Aortic smooth muscle cell (primary cell): ENCODE measurements around the gene NR4A3. TPM values are rescaled to one million over a fixed set of nuclear protein-coding genes. Genes with fewer than 3 reads are reported as not detected.

Experiments used
- total RNA-seq: library from RNA; depleted of rRNA; stranded (reverse); fragments of >200 nt; gene quantifications from 2 replicates; pipeline ENCODE4 v1.2.3, GENCODE V29; 2014

NR4A3 gene
- total RNA-seq, result 2.4 and 3.6 TPM in 2 replicates

GRCh38 chr9:99821396-99822108, at the start of gene NR4A3:
Gene NR4A3 (plus strand): TSS chr9:99821885. CDS start chr9:99828043, 6,158 bp downstream.

DNA sequence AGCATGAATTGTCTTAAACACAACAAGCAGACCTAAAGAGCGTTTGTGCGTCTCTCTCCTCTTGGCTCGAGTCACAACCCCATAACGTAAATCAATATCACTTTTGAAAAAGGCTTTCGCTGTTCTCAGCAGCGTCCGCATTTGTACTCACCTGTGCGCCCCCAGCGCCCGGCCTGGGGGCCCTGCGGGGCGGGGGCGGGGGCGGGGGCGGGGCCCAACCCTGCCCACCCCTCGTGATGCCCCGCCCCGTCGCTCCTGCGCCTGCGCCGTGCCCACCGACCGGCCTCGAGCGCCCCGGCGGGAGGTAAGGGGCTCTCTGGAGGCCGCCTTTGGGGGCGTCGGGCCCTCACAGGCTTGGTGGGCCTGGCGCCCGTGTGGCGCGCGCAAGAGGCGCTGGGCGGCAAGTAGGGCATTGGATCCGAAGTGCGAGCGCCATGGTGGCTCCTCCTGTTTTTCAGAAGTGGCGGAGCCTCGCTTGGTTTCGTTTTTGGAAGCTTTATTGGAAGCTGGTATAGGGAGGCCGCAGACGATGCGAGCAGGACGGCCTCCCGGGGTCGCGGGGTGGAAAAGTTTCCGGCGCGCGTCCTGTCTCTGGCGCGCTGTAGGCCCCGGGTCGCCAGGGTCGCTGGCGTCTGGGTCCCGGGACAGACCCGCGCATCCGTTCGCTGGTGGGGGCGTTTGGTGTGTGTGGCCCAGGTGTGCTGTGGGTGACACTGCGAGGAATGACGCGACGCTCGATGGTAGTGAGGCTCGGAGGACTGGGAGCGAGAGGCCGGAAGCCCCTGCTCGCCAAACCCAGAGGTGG, 84.9 kb downstream of the NR4A3 start, which contains the start of gene STX17:
Gene STX17 (plus strand): TSS at position 252 of the 805 bp plus-strand sequence. CDS start 8,586 bp downstream, outside the sequence.

Other genes with a start within 250 kb of the NR4A3 start
- gene STX17, start 84.8 kb downstream of the NR4A3 start, total RNA-seq, result 12.7 and 16.9 TPM in 2 replicates